ENCODE results near the gene GCLC. TPM values are rescaled to one million over a fixed set of nuclear protein-coding genes. Genes with fewer than 3 reads are reported as not detected.

GCLC gene
- 8.4 and 11.0 TPM in 2 replicates for total RNA-seq (ENCODE audit: low replicate concordance)

DNA sequence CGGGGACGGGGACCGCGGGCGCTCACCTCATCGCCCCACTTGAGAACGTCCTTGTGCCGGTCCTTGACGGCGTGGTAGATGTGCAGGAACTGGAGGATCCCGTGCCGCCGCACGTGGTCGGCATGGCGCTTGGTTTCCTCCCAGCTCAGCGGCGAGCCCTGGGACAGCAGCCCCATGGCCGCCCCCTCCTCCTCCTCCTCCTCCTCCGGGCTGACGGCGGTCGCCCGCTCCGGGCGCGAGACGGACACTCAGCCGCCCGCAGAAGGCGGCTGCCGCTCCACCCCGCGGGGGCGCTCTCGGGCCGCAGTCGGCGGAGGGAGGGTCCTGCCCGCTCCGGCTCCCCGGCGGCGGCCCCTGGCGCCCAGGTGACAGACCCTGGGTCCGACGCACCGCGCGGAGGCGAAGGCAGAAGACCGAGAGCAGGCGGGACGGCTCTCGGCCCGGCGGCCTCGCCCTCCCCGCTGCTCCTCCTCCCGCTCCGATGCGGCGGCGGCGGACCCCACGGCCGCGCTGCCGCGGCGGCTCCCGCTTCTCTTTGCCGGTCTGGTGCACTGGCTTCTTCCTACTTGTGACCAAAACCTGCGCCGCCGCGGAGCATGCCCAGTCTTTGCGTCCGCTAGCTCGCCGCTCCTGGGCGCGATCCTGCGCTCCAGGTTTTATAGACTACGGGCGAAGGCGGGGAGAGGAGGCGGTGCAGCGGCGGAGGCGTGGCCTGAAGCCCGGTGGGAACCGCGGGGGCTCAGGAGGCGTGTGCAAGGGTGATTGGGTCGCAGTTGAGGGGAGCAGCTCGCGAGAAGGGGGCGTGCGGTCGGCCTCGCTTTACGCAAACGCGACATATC lies at the start of gene GCLC:
GCLC (minus strand) TSS at position 632 of the 839 bp plus-strand sequence; CDS start at position 176, 456 bp downstream.

Other genes starting within 250 kb of the GCLC start
- gene ELOVL5, start 196.2 kb downstream of the GCLC start, total RNA-seq (ENCODE audit: low replicate concordance), result 34.8 and 96.5 TPM in 2 replicates
- 0.12 TPM in 1 of 2 replicates, not detected in the other for gene KLHL31, start 120.7 kb upstream of the GCLC start, total RNA-seq (ENCODE audit: low replicate concordance)
- gene LRRC1, start 249.9 kb upstream of the GCLC start, total RNA-seq (ENCODE audit: low replicate concordance), result 1.1 and 5.3 TPM in 2 replicates